ENCODE results near the gene USP22.

DNA sequence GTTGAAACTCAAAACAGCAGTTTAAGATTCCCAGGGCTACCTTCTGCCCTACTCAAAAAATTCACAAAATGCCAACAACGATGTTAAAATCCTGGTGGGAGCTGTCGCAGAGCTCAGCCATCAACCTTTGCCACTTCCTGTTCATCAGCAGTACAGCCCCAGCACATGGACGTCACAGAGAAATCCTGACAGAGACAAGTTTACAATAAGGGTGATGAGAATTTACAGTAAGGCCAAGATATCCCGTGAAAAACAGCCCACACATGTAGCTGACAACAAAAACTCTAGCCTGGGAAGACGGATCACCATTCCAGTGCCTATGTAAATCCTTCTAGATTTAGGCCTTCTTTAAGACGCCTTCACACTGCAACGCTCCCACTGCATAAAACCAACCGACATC is 18.8 kb downstream of the USP22 start:
- TF ChIP-seq EZH2 (IDR thresholded peaks at IDR 0.05; ENCODE audit: low read length, missing control alignments): no peak
- TF ChIP-seq, protein P1, sequence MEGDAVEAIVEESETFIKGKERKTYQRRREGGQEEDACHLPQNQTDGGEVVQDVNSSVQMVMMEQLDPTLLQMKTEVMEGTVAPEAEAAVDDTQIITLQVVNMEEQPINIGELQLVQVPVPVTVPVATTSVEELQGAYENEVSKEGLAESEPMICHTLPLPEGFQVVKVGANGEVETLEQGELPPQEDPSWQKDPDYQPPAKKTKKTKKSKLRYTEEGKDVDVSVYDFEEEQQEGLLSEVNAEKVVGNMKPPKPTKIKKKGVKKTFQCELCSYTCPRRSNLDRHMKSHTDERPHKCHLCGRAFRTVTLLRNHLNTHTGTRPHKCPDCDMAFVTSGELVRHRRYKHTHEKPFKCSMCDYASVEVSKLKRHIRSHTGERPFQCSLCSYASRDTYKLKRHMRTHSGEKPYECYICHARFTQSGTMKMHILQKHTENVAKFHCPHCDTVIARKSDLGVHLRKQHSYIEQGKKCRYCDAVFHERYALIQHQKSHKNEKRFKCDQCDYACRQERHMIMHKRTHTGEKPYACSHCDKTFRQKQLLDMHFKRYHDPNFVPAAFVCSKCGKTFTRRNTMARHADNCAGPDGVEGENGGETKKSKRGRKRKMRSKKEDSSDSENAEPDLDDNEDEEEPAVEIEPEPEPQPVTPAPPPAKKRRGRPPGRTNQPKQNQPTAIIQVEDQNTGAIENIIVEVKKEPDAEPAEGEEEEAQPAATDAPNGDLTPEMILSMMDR (conservative IDR thresholded peaks at IDR 0.05 in 1 of 2, IDR thresholded peaks at IDR 0.05 in 1 of 2; ENCODE audit: low read depth in 1 of 2, low read length in 2 of 2): no peak
